ENCODE results near the gene JTB.
"Not testable (repeated sequence)": the region's sequence is repeated elsewhere in the genome, so short reads cannot be mapped to it uniquely, and the experiment has no call there.

- not testable (repeated sequence) for TF ChIP-seq CTCF, SMC3 (IDR thresholded peaks at IDR 0.05)
Observed at GRCh38 chr1:153981735-153982134, 4.3 kb upstream of the JTB start.
